GM19099 (cell line): ENCODE results near the gene SCAND1.
A peak's percentile ranks its signal among the peaks of the same experiment; 100 is the strongest.

Source experiments
- POLR2A ChIP-seq: IDR thresholded peaks from 3 replicates; pipeline ENCODE4 v1.6.1; 2011; ENCODE audit warnings: low read depth; ENCODE audit not compliant: insufficient read length; ENCODE audit errors: extremely low read depth

The SCAND1 gene

DNA sequence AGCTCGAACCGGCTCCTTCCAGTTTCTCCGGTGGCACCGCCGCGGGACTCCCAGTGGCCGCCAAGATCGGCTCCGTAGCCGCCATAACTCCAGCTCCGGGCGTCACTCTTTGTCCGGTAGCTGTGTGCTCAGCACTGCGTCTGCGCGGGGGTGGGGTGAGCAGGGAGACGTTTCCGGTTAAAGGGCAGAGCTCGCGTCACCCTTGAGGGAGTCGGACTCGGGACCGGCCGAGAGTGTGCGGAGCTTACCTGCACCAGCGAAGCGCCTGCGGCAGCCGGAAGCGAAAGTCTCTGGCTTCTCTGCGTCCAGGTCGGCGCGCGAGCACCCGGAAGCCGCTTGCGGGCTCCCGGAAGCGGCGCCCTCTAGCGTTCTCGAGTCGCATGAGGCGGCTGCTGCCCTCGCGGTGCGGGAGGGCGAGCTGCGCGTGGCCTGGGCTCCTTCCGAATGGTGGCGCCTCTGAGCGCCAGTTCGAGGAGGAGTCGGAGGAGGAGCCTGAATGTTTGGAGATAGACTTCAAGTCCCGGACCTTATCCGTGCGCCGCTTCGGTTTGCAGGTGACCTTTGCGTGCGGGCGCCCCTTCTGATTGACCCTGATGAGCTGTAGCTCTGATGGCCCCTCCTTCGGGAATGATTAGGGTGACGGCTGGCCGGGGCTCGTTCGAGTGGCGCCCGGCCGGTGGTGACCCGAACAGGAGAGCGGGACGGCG is at the start of gene SCAND1:
SCAND1 (minus strand) TSS at position 303 of the 707 bp plus-strand sequence; CDS start at position 85, 218 bp downstream.
- peak; percentile 94 for TF ChIP-seq POLR2A

- no peak for TF ChIP-seq POLR2A
These were observed 49.7 kb upstream of the SCAND1 start for GRCh38 chr20:36004045-36004444.

DNA sequence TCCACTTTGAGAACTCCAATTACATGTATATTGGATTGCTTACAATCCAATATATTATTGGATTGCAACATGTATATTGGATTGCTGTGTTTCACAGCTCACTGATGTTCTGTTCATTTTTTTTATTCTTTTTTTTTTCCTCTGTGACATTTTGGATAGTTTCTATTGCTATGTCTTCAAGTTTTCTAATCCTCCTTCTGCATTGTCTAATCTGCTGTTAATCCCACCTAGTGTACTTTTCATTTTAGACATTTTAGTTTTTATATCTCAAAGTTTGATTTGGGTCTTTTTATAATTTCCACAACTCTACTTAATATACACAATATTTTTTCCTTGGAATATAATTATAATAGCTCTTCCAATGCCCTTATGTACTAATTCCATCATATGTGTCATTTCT is 48.6 kb upstream of the SCAND1 start:
- no peak for TF ChIP-seq POLR2A

- no peak for TF ChIP-seq POLR2A
These were observed 40.7 kb upstream of the SCAND1 start for GRCh38 chr20:35994994-35995453.

- no peak for TF ChIP-seq POLR2A
These were observed 38.5 kb upstream of the SCAND1 start for GRCh38 chr20:35992713-35993335.

GRCh38 chr20:35991142-35991771 is 37.0 kb upstream of the SCAND1 start:
- TF ChIP-seq POLR2A, result no peak

- no peak for TF ChIP-seq POLR2A
These were observed 34.7 kb upstream of the SCAND1 start for GRCh38 chr20:35988910-35989463.

- no peak for TF ChIP-seq POLR2A
These were observed 31.5 kb upstream of the SCAND1 start for GRCh38 chr20:35985806-35986205.

- no peak for TF ChIP-seq POLR2A
These were observed 30.1 kb upstream of the SCAND1 start for GRCh38 chr20:35984382-35984781.

GRCh38 chr20:35981969-35982368 is 27.7 kb upstream of the SCAND1 start:
- no peak for TF ChIP-seq POLR2A

DNA sequence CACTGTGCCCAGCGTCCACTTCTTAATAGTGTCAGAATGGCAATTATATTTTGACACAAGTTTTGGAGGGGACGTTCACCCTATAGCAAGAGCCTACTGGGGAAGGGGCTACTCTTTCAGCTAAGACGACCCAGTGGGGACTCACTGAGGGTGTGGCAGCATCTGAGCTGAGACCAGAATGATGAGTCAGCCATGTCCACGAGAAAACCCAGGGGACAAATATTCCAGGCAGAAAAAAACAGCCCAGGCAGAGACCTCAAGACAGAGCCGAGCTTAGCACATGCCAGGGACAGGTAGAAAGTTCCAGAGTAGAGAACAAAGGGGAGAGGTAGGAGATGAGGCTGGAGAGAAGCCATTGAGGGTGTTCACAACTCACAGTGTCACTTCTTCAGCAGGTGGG is 25.2 kb upstream of the SCAND1 start:
- TF ChIP-seq POLR2A, result no peak

- no peak for TF ChIP-seq POLR2A
These were observed 23.8 kb upstream of the SCAND1 start for GRCh38 chr20:35978041-35978513.

DNA sequence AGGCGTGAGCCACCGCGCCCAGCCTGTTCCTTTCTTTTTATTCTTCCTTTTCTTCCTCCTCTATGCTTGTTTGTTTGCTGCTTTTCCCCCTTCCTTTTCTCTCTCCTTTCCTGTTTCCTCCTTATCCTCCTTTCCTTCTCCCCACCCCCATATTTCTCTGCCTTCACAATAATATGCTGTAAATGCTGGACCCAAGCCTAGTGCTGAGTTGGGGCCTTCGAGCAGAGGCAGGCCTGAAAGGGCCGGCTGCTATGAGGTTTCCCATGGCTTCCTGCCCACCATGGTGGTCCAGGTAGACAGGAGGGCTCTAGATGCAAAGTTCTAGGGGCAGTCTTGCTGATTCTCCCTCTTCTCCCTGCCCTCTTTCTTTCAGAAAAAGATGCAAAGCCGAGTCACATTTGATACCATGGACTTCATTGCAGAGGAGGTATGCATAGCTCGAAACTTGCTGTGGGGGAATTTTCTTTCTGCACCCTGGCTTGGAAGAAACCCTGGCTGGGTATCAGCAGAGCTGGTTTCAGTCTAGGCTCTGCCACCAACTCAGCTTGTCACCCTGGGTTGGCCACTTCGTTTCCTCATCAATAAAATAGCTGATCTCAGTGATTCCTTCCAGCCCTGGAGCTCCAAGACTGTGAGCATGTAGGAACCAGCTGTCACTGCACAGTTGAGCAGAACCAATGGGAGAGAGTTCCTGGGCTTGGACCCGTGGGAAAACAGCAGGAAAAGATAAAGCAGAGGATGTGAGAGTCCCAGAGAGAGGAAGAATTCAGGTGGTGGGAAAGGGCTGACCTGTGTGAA is 21.5 kb upstream of the SCAND1 start:
- TF ChIP-seq POLR2A, result no peak

DNA sequence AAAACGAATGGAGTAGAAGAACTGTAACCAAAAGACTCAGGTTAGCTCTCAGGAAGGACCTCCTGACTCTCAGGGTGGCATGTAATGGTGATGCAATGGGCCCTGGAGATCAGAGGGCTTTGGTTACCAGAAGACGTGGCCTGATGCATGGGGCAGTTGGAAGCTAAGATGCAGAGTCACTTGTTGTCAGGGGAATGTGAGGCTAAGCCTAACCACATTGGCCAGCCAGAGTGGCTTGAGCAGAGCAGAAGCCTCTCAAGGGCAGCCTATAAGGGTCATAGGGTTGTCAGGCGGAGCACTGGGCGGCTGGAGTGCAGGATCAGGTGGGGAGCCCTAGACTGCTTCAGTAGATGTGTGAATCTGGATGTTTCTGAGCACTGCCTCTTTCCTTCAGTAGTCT is 20.0 kb upstream of the SCAND1 start:
- TF ChIP-seq POLR2A, result no peak

- no peak for TF ChIP-seq POLR2A
These were observed 18.2 kb upstream of the SCAND1 start for GRCh38 chr20:35972462-35972861.
